ACHN (cell line): ENCODE data around the gene KIF1A.
"Not testable (repeated sequence)": the region's sequence is repeated elsewhere in the genome, so short reads cannot be mapped to it uniquely, and the experiment has no call there.

Source experiments
- DNase-seq: peaks from one replicate; pipeline ENCODE4 v3.0.0-alpha.2; 2015
- in situ Hi-C: cut with HindIII; loops from 2 replicates; pipeline ENCODE4 v1.10.0; 2017; ENCODE audit warnings: low sequenced_read_pairs, low pct_ligation_motif_present, low pct_unique_long_range_greater_than_20kb

Gene KIF1A

DNA sequence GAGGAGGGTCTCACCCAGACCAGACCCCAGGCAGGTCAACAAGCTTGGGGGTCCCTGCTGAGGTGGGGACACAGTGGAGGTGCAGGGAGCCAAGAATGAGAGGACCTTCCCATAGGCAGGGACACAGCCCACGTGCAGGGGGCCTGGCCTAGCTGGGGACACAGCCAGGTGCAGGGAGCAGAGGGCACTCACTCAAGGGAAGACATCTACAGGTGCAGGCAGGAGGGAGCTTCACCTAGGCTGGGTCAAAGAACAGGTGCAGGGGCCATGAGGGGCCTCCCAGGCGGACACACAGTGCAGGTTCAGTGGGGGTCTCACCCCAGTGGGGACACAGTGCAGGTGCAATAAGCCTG is 129.0 kb downstream of the KIF1A start:
- DNase-seq, in situ Hi-C loops: not testable (repeated sequence)

DNA sequence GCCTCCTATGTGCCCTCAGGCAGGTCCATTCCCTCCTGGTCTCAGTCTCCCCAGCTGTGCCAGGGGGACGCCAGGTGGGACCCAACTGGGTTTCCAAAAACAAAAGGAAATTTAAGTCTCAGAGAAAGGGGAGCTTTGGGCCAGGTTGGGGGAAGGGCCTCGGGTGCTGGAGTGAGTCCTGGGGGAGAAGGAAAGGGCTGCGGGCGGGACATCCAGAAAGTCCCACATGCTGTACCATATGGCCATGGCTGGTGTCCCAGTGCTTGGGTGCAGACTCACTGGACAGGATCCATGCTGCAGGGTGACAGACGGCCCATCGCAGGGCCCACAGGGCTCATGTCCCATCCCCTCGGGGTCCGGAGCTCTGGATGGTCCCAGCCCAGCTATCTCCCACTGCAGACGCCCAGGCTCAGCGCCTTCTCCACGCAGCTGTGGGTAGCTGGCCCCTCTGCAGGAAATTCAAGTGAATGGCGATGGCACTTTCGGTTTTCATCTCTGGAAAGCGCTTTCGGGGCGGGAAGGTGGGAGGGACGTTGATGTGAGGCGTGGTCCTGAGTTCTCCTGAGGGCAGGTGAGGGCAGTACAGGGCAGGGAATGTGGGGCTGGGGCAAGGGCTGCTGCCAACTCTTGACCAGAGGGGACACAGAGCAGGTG is 129.5 kb downstream of the KIF1A start:
- DNase-seq, in situ Hi-C loops: not testable (repeated sequence)

DNA sequence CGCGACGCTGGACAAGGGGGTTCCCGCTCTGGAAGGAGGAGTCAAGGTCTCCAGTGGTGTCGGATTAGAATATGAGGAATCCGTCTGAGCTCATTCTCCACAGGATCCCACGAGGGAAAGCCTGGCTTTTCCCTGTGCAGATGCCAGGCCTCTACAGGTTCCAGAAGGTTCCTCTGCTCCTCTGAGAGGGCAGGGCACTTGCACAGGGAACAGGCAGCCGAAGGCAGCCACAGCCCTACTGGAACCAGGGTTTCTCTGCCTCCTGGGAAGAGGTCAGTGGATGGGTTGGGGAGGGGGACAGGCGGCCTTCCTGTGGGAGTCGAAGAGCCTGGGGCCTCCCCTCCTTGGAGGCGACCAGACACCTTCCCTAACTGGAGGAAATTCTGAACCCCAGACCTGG is 130.0 kb downstream of the KIF1A start:
- in situ Hi-C loops, result no loop called here

GRCh38 chr2:240688553-240688919 is 131.5 kb downstream of the KIF1A start:
- no peak for DNase-seq

More for the DNA sequence above, 130.0 kb downstream of the KIF1A start:
- no peak for DNase-seq

DNA sequence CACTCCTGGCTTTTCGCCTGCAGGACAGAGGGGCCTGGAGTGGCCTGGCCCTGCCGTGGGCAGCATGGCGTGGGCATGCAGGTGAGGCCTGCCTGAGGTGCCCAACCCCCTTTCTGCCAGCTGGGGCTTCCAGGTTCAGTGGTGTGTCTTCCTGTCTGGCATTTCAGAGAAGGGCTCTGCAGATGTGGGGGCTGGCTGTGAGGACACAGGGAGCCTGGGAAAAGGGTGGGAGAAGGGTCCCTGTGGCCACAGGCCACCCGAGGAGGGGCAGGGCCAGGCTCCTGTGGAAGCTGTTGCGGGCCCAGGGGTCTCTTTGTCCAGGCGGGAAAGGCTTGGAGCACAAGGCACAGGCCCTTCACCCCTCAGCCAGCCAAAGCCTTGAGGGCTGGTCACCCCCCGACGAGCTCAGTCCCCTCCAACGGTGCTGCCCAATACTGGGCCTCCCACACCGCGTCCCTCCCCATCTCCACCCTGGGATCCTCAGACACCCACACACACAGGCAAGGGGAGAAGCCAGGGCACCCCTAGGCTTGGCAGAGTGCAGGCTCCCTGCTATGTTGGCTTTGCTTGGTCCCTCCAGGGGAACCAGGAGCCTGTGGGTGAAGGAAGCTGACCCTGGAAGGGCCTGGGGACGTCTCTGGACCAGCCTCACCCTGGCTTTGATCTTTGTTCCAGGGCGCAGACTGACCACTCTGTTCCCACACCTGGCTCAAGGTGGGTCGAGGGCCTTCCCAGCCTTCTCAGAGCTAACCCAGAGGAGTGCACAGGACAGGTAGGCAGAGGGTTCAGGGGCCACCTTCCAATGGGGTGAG is 132.1 kb downstream of the KIF1A start:
- in situ Hi-C loops, result no loop called here
- no peak for DNase-seq

More at GRCh38 chr2:240688553-240688919, 131.5 kb downstream of the KIF1A start:
- in situ Hi-C loops, result no loop called here

DNA sequence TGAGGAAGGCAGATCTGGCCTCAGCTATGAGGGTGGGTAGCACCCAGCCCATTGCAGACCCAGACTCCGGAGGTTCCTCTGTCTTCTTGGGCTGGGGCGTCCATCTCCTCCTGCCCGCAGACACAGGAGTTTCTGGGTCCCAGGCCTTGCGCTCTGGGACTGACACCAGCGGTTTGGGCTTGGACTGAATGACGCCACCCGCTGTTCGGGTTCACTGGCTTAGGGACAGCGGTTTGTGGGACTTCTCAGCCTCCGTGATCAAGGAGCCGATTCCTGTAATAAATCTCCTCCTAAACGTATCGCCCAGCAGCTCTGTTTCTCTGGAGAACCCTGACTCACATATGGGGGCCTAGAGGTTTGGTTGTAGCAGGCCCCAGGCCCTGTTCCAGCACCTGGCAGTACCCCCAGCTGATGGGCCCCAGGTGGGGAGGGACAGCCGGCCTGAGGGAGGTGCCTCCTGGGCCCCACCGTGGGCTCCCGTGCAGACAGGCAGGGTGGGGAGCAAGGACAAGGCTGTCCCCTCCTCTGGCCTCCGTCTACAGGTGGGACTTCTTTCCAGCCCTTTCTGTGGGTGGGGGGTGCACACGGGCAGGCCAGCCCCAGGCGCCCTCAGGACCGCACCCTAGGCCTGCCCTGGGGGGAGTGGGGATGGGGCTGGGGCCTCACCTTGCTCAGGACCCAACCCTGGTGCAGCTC is 132.8 kb downstream of the KIF1A start:
- DNase-seq, result no peak
- in situ Hi-C loops, result no loop called here

DNA sequence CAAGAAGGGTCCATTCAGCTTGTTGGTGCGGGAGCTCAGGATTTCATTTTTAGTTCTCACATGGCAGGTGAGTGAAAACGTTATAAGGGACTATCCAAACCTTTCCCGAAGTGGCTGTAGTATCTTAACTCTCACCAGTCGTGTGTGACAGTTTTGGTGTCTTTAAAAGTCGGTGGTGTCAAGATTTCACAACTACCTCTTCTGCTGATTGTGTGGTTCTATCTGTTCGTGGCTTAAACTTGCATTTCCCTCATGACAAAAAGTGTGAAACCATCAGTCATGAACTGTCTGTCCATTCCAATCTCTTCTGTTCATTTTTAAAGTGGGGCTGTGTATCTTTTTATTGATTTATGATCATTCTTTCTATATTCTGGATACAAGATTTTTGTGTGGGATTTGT is 133.6 kb downstream of the KIF1A start:
- in situ Hi-C loops, result no loop called here
- no peak for DNase-seq

DNA sequence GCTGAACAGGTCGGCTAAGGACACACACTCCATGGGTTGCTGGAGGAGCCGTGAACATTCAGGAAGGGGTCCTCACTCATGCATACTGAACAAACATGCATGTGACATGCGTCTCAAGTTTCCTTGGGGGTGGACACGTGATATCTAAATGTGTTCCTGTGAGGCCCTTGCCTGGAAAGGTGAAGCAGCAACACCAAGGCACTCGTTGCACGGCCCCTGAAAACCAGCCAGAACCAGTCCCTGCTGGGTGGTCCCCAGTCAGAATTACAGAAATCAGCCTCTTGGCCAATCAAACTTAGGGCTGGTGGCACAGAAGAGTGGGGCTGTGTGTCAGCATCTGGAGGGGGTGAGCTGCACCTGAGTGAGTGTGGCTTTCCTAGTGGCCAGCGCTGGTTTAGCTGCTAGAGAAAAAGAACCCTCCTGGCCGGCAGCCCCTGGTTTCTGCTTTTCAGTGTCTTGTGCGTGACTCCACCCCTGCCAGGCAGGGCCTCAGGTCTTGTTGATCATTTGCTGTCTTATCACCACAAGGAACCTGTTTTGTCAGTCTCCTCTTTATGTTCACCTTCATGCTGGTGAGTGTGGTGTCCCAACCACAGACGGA is 134.1 kb downstream of the KIF1A start:
- no peak for DNase-seq
- in situ Hi-C loops, result no loop called here

- in situ Hi-C loops, DNase-seq: not testable (repeated sequence)
Measured at GRCh38 chr2:240683980-240684728, 135.9 kb downstream of the KIF1A start.

- DNase-seq, in situ Hi-C loops: not testable (repeated sequence)
Measured at GRCh38 chr2:240683329-240683979, 136.6 kb downstream of the KIF1A start.

- DNase-seq, in situ Hi-C loops: not testable (repeated sequence)
Measured at GRCh38 chr2:240682431-240683224, 137.4 kb downstream of the KIF1A start, which contains the start of gene AQP12B. Gene AQP12B (minus strand): TSS chr2:240682885. CDS start chr2:240682837, 48 bp downstream.

DNA sequence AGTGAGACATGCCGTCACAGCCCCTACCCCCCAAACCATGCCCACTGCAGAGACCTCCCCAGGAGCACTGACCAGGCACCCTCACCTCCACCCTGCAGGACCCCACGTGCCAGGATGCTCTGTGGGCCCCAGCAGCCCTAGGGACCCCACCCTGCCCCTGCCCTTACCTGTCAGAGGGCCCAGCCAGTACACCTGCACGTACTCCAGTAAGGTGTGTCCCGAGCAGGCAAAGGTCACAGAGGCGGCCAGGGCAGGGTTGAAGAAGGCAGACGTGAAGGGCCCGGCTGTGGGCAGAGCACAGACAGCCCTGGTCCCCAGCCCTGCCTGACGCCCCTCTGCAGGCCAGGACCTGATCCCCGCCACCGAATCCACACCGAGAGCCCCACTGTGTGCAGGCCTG is 139.8 kb downstream of the KIF1A start:
- in situ Hi-C loops, DNase-seq: not testable (repeated sequence)

- in situ Hi-C loops, DNase-seq: not testable (repeated sequence)
Measured at GRCh38 chr2:240678909-240679308, 141.1 kb downstream of the KIF1A start.

GRCh38 chr2:240678043-240678442 is 142.0 kb downstream of the KIF1A start:
- DNase-seq, in situ Hi-C loops: not testable (repeated sequence)

- not testable (repeated sequence) for DNase-seq
Measured at GRCh38 chr2:240675345-240675744, 144.7 kb downstream of the KIF1A start.

GRCh38 chr2:240674461-240675184 is 145.4 kb downstream of the KIF1A start:
- DNase-seq, in situ Hi-C loops: not testable (repeated sequence)

More at GRCh38 chr2:240675345-240675744, 144.7 kb downstream of the KIF1A start:
- in situ Hi-C loops, result not testable (repeated sequence)
